GM19193 (cell line): ENCODE results near the gene DRD4.

Experiments
- POLR2A ChIP-seq: IDR thresholded peaks from 4 replicates; pipeline ENCODE4 v1.6.1; 2011; ENCODE audit not compliant: insufficient read depth, insufficient read length; ENCODE audit errors: extremely low read depth

DRD4 gene

GRCh38 chr11:662689-663274 lies 25.7 kb downstream of the DRD4 start:
- no peak for TF ChIP-seq POLR2A

GRCh38 chr11:665062-665703 lies 28.1 kb downstream of the DRD4 start:
- no peak for TF ChIP-seq POLR2A

GRCh38 chr11:665704-666281 lies 28.7 kb downstream of the DRD4 start:
- no peak for TF ChIP-seq POLR2A

GRCh38 chr11:673866-674265 lies 36.8 kb downstream of the DRD4 start:
- TF ChIP-seq POLR2A = no peak

- TF ChIP-seq POLR2A = no peak
Measured at GRCh38 chr11:674406-674805, 37.3 kb downstream of the DRD4 start.

GRCh38 chr11:678297-678696 lies 41.2 kb downstream of the DRD4 start:
- no peak for TF ChIP-seq POLR2A

- no peak for TF ChIP-seq POLR2A
Measured at GRCh38 chr11:679271-680207, 42.5 kb downstream of the DRD4 start.

GRCh38 chr11:680476-680875 lies 43.4 kb downstream of the DRD4 start:
- TF ChIP-seq POLR2A = no peak

- no peak for TF ChIP-seq POLR2A
Measured at GRCh38 chr11:680970-681369, 43.9 kb downstream of the DRD4 start.

GRCh38 chr11:686451-687243 lies 49.6 kb downstream of the DRD4 start:
- no peak for TF ChIP-seq POLR2A

GRCh38 chr11:687751-688150 lies 50.7 kb downstream of the DRD4 start:
- no peak for TF ChIP-seq POLR2A

GRCh38 chr11:688681-689080 lies 51.6 kb downstream of the DRD4 start:
- TF ChIP-seq POLR2A = no peak

- no peak for TF ChIP-seq POLR2A
Measured at GRCh38 chr11:689625-690024, 52.6 kb downstream of the DRD4 start.
